ENCODE results near the gene ZNF613.
"Not testable (repeated sequence)": the region's sequence is repeated elsewhere in the genome, so short reads cannot be mapped to it uniquely, and the experiment has no call there.

Gene ZNF613

DNA sequence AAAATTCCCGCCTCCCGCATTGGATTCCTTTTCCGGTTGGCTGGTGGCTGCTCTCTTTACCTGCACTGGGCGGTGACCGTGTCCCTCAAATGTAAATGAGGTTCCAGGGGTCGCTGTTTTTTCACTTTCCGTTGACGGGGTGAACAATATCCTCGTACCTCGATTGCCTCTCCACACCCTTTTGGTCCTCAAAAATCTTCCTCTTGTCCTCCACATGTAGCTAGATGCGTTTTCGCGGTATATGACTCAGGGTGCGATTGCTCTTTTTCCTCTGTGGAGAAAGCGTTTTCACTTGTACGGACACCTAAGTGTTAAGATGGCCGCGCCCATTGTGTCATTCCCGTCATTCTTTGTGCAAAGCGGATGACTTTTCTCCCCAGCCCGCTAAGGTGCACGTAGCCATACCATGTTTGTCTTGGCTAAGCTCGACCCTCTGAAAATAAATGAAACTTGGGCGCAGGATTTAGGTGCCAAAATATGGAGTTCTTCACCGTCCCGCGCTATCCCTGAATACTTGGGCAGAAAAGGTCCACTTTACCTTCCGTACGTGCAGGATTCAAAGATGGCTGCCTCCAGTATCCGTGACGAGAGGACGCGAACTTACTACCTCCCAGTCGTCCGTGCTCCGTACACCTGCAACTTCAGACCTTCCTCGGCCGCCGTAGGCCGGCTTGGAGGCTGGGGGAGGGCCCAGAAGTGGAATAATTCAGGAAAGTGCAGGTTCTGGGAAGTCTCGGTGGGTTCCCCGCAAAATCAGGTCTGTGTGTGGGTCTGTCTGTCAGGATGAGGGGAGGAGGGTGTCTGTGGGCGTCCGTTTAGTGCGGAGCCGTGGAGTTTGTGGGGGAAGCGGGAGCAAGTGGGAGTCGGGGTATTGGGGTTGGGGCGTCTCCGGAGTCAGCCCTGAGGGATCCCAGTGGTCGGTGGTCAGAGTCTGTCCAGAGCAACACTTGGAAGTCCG lies at the start of gene ZNF613:
TSS of gene ZNF613 (plus strand) at position 689 of the 958 bp plus-strand sequence. CDS start 8,749 bp downstream, outside the sequence.
- DNase-seq, result peak; percentile 73

DNA sequence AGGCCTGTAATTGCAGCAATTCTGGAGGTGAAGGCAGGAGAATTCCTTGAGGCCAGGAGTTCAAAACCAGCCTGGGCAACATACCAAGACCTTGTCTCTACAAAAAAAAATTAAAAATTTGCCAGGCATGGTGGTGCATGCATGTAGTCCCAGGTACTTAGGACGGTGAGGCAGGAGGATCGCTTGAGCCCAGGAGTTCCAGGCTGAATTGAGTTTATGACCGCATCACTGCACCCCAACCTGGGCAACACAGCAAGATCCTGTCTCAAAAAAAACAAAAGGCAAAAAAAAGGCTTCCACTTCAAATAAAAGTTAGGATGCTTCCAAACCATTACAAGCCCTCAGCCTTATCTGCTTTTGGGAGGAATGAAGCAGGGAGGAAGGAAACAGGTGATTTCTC lies 44.8 kb upstream of the ZNF613 start:
- no peak for DNase-seq

DNA sequence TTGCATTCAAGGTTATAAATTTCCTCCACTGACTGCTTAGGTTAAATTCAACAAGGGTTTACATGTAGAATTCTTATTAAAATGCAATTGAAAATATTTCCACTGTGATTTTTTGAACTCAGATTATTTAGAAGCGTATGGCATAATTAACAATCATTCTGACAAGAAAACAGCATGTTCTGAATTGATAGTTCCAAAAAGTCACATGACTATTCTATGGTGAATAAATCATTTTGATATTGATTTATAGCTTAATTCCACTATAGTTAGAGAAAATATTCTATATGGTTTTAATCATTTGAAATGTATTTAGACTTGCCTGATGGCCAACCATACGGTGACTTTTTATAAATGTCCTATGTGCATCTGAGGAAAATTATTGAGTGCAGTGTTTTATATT lies 42.6 kb upstream of the ZNF613 start:
- no peak for DNase-seq

DNA sequence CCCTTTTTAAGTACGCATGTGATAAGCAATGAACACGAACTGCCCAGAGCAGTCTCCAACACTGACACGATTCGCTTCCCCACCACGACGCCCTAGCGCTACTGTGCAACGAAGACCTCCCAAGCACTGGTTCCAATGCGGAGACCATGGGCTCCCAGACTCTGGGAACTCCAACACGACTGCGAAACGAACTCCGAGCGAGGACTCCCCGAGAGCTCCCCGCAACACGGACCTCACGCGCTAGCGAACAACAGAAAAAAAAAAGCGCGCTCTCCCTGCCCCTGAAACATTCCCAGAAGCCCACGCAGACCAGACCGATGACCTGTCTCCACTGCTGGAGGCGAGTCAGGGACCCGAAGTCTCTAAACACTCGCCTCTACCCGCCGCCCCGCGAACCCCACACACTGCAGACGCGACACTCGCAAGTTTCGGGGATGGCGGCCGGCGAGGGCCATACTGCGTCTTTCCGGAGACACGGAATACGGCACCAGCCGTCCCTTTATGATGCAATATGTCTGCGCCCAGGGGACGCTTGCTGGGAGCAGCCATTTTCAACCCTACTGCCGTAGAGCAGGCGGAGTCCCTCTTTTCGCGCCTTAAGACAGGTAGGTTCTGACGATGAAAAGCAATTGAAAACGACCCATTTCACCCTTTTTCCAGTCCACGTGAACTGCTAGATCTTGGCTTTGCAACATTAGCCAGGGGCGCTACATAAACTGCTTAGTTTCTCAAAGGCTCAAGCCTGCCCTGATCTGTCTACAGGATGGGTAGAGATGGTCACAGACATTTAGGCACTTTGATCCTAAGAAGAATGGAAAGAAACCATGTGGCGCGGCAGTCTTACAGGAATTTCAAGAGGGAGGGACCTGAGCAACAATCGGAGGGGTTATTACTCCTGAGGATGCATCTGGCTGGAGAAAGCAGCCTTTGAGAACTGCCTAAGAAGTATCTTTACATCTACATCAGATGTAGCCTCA lies 39.5 kb upstream of the ZNF613 start, which contains the start of gene ZNF577:
TSS of gene ZNF577 (minus strand) at position 430 of the 977 bp plus-strand sequence. CDS start 7,569 bp downstream, outside the sequence.
- DNase-seq, result no peak

DNA sequence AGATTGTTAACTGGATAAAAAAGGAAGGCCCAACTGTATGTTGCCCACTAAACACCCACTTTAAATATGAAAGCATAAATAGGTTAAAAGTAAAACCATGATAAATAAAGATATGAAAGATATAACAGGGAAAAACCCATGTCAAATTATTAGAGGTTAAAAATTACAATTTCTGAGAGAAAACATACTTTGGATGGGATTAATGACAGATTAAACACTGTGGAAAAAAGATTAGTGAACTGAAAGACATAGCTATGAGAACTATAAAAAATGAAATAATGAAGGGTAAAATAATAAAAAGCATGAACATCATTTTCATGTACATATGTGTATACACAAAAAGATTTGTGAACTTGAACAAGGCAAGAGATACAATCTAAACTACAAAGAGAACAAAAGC lies 37.3 kb upstream of the ZNF613 start:
- no peak for DNase-seq

DNA sequence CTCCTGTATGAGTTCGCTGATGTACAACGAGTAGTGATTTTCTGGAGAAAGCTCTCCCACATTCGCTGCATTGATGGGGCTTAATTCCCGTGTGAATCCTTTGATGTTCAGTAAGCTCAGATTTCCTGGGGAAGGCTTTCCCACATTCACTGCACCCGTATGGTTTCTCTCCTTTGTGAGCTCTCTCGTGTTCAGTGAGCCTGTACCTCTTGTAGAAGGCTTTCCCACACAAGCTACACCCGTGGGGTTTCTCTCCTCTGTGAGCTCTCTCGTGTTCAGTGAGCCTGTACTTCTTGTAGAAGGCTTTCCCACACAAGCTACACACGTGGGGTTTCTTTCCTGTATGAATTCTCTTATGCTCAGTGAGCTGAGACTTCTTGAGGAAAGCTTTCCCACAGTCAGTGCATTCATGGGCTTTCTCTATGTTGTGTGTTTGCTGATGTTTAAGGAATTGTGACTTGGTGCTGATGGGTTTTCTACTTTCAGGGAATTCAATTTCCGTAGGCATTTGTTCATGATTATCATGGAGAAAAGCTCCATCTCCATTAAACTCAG lies 36.0 kb upstream of the ZNF613 start:
- no peak for DNase-seq

DNA sequence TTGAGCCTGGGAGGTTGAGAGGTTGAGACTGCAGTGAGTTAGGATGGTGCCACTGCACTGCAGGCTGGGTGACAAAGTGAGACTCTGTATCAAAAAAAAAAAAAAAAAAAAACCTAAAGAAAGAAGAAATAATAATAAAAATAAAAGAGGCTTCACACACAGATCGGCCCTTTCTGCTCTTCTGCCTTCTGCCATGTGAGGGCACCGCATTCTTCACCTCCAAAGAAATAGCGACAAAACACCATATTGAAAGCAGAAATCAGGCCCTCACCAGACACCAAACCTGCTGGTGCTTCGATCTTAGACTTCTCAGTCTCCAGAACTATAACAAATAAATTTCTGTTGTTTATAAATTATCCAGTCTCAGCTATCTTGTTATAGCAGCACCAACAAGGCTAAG lies 25.4 kb upstream of the ZNF613 start:
- DNase-seq, result no peak

DNA sequence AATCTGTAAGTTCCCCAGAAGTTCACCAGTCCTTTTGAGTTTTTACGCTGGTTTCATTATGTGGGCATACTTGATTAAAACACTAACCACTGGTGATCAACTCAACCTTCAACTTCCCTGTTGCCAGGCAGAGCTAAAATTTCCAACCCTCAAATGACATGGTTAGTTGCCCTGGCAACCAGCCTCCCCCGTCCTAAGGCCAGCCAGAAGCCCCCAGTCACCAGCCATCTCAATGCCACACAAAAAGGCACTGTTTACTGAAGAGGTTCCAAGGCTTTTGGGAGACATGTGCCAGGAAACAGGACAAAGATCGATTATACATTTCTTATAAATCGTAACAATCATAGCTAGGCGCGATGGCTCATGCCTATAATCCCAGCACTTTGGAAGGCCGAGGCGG lies 24.1 kb upstream of the ZNF613 start:
- no peak for DNase-seq

DNA sequence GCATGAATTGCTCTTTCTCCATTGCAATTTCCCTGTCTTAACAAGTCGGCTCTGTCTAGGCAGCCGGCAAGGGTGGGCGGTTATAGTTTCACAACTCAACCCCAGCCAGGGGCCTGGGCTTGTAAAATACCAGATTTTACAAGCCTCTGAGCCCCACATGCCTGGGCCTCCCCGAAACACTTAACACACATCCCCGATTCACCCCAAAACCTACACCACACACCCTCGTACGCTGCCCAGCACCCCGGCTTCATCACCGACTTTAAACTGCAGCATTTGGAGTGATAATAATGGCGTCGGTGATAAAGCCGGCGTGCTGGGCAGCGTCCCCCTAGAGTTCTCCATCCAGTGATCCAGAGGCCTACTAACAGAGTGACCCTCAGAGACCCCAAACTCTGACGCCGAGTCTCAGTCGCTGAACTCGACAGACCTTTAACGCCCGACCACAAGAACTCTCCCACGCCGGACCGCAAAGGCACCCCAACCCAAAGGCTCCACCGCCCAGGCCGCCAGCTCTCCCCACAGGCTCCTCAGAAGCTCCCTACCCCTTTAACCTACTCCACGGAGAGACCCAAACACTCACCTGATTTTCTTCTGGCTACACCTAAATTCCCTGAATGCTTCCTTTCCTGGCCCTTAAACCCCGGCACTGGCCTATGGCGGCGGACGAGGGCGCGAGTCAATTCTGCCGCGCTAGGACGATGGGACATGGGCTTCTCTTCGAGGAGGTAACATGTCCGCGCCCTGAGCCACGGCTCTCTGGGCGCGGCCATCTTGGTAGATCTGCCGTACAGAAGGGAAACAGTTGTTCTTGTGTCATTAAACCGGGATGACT lies 22.7 kb upstream of the ZNF613 start, which contains the start of gene ZNF649:
TSS of gene ZNF649 (minus strand) at position 687 of the 835 bp plus-strand sequence. CDS start 4,910 bp downstream, outside the sequence.
- peak; percentile 53 for DNase-seq

DNA sequence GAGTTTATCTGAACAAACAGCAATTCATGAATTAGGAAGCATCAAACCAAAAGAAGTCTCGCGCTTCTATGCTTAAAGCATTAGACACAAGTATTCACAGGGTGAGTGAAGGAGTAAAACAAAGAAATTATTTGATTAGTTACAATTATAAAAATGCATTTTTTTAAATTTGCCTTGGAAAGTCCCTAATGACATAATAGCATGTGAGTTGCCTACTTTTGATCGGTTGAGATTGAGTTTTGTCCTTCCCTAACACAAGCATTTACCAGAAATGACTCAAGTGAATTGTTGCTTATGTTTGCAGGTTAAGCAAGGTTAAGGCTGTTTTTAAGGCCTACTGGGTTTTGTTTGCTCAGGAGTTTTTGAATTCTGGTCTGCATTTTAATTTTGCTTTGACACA lies 22.1 kb upstream of the ZNF613 start:
- DNase-seq, result no peak

DNA sequence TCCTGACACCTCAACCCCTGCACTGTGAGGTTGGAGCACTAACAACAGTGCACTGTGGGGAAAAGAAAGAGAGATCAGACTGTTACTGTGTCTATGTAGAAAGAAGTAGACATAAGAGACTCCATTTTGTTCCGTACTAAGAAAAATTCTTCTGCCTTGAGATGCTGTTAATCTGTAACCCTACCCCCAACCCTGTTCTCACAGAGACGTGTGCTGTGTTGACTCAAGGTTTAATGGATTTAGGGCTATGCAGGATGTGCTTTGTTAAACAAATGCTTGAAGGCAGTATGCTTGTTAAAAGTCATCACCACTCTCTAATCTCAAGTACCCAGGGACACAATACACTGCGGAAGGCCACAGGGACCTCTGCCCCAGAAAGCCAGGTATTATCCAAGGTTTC lies 21.6 kb upstream of the ZNF613 start:
- DNase-seq, result not testable (repeated sequence)

DNA sequence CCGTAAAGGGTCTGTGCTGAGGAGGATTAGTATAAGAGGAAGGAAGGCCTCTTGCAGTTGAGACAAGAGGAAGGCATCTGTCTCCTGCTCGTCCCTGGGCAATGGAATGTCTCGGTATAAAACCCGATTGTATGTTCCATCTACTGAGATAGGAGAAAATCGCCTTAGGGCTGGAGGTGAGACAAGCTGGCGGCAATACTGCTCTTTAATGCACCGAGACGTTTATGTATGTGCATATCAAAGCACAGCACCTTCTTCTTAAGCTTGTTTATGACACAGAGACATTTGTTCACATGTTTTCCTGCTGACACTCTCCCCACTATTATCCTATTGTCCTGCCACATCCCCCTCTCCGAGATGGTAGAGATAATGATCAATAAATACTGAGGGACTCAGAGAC lies 21.2 kb upstream of the ZNF613 start:
- DNase-seq, result not testable (repeated sequence)

DNA sequence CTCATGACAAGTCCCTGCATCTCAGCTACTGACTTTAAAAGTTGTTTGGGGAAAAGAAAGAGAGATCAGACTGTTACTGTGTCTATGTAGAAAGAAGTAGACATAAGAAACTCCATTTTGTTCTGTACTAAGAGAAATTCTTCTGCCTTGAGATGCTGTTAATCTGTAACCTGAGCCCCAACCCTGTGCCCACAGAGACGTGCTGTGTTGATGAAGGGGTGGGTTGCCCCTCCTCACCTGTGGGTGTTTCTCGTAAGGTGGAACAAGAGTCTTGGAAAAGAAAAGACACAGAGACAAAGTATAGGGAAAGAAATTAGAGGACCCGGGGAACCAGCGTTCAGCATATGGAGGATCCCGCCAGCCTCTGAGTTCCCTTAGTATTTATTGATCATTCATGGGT lies 19.3 kb upstream of the ZNF613 start:
- not testable (repeated sequence) for DNase-seq

DNA sequence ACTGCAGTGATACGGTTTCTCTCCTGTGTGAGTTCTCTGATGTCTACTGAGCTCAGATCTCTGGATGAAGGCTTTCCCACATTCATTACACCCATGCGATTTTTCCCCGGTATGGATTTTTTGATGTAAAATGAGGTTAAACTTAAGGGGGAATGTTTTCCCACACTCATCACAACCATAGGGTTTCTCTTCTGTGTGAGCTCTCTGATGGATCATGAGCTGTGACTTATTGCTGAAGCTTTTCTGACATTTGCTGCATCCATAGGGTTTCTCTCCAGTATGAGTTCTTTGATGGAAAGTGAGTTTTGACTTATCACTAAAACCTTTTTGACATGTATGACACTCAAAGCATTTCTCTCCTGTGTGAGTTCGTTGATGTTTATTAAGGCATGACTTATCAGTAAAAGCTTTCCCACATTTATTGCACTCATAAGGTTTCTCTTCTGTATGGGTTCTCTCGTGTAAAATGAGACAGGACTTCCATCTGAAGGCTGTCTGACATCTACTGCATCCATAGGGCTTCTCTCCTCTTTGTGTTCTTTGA lies 11.9 kb upstream of the ZNF613 start:
- DNase-seq, result no peak

DNA sequence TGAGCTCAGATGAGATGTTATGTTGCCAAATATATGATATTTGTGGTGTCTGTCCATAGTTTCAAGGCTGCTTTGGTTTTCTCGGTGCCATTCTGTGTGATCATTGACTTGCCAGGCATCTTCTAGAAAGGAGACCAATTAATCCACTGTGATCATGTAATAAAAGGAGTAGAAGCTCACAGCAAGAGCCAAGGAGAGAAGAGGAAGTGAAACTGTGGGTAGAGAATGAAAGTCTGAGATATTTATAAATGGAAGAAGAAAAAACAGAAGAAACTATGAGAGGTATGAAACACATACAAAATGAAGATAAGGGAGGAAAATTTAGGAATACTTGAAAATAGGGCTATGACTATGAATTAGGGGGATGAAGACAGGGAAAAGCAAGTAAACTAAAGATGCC lies 11.1 kb upstream of the ZNF613 start:
- DNase-seq, result no peak

DNA sequence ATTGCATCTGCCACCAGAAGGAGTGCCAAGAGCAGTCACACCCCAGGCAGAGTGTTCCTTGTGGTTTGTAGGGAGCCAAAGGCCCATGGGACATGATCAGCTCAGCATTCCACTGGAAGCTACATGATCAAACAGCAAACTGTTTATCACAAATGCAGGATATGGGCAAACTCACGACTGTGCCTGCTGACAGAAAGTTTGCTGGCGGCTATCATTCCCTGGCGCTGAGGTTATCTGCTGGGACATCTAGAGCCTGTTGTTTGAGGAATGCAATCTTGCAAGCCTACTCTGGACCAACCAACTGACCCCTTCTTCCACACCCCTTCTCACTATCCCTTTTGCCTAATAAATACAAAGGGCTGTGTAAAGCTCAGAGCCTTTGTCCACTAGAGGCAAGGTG lies 7.7 kb upstream of the ZNF613 start:
- no peak for DNase-seq

DNA sequence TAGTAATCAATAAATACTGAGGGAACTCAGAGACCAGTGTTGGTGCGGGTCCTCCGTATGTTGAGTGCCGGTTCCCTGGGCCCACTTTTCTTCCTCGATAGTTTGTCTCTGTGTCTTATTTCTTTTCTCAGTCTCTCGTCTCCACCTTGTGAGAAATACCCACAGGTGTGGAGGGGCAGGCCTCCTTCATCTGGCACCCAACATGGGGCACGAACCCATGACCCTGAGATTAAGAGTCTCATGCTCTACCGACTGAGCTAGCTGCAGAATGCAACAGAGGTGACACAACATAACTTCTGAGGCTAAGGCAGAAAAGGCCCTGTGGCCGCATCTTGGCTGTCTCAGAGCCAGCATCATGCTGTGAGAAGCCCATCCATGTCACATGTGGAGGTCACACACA lies 5.3 kb upstream of the ZNF613 start:
- no peak for DNase-seq

DNA sequence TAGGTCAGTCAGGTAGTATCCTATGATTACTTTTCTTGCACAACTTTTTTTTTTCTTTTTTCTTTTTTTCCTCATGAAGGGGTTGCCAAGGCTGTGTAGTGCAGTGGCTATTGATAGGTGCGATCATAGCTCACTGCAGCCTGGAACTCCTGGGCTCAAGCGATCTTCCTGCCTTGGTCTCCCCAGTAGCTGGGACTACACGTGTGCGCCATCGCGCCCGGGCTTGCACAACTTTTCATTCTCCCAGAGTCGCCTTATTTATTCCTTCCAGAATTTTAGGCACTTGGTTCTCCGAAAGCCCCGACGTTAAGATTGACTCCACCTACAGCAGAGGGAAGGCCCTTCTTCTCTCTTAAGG lies 867 bp upstream of the ZNF613 start:
- DNase-seq, result no peak

DNA sequence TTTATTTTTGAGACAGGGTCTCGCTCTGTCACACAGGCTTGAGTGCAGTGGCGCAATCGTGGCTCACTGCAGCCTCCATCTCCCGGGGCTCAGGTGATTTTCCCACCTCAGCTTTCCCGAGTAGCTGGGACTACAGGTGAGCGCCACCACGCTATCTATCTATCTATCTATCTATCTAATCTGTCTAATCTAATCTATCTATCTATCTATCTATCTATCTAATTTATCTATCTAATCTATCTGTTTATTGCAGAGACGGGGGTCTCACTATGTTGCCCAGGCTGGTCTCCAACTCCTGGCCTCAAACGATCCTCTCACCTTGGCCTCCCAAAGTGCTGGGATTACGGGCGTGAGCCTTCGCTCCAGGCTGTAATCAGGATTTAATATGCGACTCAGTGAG lies 587 bp downstream of the ZNF613 start:
- DNase-seq, result no peak

DNA sequence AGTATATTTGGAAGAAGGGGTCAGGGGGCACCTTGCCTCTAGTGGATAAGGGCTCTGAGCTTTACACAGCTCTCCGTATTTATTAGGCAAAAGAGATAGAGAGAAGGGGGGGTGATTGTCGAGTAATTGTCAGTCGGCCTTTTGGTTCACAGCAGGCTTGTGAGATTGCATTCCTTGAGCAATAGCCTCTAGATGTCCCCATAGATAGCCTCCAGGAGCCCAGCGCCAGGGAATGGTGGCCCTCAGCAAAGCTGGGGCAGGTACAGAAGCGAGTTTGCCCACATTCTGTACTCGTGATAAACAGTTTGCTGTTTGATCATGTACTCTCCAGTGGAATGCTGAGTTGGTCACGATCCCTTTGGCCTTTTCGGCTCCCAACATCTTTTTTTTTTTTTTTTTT lies 4.6 kb downstream of the ZNF613 start:
- no peak for DNase-seq

DNA sequence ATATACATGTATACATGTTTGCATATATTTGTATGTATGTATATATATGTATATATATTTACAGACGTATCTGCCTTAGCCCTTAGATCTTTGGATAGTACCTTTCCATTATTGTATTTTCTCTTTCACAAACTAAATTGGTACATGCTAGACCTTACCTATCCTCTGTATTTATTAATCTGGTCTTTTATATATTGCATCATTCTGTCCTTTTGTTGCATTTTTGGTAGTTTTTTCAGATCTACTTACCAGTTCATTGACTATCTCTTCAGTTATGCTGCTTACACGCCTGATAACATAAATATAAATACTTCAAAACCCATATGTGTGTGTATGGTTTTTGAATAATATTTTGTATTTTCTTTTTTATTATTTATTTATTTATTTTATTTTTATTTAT lies 11.7 kb downstream of the ZNF613 start:
- DNase-seq, result no peak

All from NCI-H1048 (cell line).